ENCODE measurements around the gene SUPT6H.
"Not testable (repeated sequence)": the region's sequence is repeated elsewhere in the genome, so short reads cannot be mapped to it uniquely, and the experiment has no call there.

DNA sequence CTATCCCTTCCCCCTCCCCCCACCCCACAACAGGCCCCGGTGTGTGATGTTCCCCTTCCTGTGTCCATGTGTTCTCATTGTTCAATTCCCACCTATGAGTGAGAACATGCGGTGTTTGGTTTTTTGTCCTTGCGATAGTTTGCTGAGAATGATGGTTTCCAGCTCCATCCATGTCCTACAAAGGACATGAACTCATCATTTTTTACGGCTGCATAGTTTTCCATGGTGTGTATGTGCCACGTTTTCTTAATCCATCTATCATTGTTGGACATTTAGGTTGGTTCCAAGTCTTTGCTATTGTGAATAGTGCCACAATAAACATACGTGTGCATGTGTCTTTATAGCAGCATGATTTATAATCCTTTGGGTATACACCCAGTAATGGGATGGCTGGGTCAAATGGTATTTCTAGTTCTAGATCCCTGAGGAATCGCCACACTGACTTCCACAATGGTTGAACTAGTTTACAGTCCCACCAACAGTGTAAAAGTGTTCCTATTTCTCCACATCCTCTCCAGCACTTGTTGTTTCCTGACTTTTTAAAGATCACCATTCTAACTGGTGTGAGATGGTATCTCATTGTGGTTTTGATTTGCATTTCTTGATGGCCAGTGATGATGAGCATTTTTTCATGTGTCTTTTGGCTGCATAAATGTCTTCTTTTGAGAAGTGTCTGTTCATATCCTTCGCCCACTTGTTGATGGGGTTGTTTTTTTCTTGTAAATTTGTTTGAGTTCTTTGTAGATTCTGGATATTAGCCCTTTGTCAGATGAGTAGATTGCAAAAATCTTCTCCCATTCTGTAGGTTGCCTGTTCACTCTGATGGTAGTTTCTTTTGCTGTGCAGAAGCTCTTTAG lies 74.1 kb downstream of the SUPT6H start:
- TF ChIP-seq, protein P1, sequence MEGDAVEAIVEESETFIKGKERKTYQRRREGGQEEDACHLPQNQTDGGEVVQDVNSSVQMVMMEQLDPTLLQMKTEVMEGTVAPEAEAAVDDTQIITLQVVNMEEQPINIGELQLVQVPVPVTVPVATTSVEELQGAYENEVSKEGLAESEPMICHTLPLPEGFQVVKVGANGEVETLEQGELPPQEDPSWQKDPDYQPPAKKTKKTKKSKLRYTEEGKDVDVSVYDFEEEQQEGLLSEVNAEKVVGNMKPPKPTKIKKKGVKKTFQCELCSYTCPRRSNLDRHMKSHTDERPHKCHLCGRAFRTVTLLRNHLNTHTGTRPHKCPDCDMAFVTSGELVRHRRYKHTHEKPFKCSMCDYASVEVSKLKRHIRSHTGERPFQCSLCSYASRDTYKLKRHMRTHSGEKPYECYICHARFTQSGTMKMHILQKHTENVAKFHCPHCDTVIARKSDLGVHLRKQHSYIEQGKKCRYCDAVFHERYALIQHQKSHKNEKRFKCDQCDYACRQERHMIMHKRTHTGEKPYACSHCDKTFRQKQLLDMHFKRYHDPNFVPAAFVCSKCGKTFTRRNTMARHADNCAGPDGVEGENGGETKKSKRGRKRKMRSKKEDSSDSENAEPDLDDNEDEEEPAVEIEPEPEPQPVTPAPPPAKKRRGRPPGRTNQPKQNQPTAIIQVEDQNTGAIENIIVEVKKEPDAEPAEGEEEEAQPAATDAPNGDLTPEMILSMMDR (IDR thresholded peaks at IDR 0.05 in 4 of 5, conservative IDR thresholded peaks at IDR 0.05 in 1 of 5), result not testable (repeated sequence)
- not testable (repeated sequence) for TF ChIP-seq POLR2A (IDR thresholded peaks at IDR 0.05)

All from gastrocnemius medialis (tissue), 4 donors.